NOMO-1 treated with DMSO at 0.1 percent for 48 hours (cell line): ENCODE measurements around the gene GAL3ST1.

ENCODE experiments used
- DNase-seq: peaks from one replicate; lab custom pipeline; 2025; ENCODE audit not compliant: unreplicated experiment; lab: John Stamatoyannopoulos, UW

Gene GAL3ST1

GRCh38 chr22:30537083-30537731 is 37.3 kb downstream of the GAL3ST1 start:
- no peak for DNase-seq

DNA sequence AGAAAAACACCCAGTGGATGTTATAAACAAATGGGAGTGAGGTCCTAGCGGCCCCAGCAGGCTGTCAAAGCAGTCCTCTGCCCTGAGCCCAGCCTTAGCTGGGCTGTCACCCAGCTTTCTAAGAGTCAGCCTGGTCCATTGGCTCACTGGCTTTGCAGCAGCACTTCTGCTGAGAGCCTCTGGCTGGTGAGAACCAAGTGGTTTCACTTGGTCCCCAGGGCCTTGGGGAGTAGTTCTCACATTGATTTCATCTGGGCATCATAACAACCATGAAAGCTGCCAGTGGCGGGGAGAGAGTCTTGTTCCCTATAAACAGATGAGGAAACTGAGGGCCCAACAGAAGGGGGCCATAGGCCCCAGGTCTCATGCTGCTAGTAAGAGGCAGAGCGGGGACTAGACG is 39.3 kb downstream of the GAL3ST1 start:
- no peak for DNase-seq

DNA sequence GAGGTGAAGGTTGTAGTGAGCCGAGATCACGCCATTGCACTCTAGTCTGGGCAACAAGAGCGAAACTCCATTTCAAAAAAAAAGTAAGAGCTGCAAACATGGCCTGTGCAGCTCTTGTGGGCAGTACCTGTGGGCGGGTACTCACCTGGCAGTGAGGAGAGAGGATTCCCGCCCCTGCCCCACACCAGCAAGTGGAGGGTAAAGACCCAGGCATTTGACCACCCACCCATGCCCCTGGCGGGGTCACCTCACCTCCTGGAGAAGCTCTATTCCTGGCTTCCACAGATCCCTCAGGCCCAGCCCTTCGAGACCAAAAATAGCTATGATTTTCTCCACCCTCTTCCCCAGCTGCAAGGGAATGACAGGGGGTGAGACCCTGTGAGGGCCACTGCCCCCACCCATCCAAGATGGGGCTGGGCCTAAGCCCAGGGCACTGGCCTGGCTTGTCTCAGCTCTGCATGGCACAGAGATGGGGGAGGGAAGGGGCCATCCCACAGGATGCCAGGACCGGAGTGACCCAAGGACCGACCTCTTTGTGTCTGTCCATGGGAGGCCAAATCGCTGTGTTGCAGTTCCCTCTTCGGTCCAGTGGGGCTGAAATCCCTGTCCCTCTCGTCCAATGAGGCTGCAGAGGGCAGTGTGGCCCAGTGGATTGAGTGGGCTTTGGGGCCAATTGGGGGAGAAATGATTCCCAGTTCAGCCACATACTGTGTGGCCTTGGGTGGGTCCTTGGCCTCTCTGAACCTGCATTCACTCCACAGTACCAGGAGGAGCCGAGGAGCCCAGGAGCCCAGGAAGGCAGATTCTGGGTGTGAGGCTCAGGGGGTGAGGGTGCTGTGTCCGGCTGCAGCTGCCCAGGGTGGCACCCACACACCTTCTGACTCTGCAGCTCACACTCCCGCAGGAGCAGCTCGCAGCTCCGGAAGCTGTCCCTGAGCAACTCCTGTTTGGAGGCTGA is 42.5 kb downstream of the GAL3ST1 start:
- no peak for DNase-seq

GRCh38 chr22:30526656-30527055 is 47.8 kb downstream of the GAL3ST1 start:
- DNase-seq: no peak

GRCh38 chr22:30523646-30524489 is 50.6 kb downstream of the GAL3ST1 start:
- no peak for DNase-seq

DNA sequence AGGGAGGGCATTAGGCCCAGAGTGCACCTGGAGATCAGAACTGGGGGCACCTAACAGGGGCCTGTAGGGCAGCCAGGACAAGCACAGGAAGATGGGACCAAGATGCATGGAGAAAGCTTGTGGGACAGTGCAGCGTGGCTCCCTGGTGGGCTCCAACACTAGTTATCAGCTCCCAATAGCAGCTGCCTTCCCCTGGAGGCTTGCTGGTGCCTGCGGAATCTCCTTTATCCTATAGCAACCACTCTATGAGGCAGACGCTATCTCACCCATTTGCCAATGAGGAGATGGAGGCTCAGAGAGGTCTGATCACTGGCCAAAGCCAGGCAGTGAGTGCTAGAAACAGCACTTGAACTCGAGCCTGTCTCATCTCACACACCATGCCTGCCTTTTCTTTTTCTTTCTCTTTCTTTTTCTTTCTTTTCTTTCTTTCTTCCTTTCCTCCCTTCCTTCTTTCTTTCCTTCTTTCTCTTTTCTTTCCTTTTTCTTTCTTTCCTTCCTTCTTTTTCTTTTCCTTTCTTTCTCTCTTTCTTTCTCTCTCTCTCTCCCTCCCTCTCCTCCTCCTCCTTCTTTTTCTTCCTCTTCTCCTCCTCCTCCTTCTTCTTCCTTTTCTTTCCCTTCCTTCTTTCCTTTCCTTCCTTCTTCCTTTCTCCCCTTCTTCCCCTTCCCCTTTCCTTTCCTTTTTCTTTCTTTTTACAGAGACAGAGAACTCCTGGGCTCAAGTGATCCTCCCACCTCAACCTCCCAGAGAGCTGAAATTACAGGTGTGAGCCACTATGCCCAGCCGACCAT is 52.9 kb downstream of the GAL3ST1 start:
- no peak for DNase-seq

GRCh38 chr22:30519842-30520425 is 54.5 kb downstream of the GAL3ST1 start:
- no peak for DNase-seq

DNA sequence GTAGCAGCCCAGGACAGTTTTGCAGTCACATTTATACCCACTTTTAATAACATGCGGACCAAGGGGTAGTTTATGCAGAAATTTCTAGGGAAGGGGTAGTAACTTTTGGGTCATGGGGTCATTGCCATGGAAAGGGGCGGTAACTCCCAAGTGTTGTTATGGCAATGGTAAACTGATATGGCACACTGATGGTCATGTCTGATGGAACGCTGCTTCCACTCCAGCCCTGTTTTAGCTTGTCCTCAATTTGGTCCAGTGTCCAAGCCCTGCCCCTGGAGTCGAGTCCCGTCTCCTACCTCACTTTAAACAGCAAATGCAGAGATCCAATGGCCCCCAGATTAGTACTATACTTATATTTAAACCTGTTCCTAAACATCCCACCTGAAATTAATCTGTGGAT is 57.7 kb downstream of the GAL3ST1 start:
- no peak for DNase-seq

DNA sequence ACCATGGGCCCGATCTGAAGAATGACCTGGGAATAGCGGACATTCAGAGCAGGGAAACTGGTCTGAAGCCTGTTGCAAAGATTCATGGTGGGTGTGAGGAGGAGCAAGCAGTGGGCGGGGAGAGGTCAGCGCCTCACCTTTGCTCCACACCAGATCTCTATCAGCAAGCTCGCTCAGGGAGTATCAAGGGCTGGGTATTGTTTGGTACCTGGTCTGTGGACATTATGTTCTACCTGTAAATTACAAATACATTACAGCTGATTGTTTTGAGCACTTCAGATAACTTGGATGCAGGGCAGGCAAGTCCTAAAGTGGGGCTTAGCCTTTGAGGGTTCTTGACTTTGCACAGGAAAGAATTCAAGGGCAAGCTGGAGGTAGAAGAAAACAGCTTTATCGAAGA is 58.2 kb downstream of the GAL3ST1 start:
- DNase-seq: no peak

- no peak for DNase-seq
Observed at GRCh38 chr22:30514252-30514651, 60.2 kb downstream of the GAL3ST1 start.

DNA sequence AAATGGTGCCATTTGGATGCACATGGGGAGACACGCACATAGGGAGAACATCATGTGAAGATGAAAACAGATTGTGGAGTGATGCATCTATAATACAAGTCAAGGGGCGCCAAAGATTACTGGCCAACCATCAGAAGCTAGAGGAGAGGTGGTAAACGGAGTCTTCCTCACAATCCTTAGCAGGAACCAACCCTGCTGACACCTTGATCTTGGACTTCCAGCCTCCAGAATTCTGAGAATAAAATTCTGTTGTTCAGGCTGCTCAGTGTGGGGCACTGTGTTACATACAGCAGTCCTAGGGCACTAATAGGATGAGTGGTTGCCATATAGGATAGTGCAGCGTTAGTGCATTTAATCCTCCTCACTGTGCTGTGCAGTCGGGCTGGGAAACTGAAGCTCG is 61.0 kb downstream of the GAL3ST1 start:
- no peak for DNase-seq

- DNase-seq: no peak
Observed at GRCh38 chr22:30511911-30512310, 62.6 kb downstream of the GAL3ST1 start.

DNA sequence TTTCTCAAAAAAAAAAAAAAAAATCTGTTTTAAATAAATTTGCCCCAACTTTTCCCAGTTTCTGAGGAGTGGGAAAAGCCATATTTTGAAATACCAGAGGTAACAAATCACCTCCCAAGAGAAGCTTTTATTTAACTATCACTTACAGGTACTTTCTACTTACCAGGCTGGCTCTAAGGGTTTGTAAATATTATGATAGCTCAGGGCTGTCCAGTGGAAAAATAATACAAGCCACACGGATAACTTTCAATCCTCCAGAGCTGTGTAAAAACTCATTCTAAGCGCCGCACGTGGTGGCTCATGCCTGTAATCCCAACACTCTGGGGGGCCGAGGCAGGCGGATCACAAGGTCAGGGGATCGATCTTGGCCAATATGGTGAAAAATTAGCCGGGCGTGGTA is 63.4 kb downstream of the GAL3ST1 start:
- DNase-seq: no peak

GRCh38 chr22:30508216-30508615 is 66.2 kb downstream of the GAL3ST1 start:
- no peak for DNase-seq

DNA sequence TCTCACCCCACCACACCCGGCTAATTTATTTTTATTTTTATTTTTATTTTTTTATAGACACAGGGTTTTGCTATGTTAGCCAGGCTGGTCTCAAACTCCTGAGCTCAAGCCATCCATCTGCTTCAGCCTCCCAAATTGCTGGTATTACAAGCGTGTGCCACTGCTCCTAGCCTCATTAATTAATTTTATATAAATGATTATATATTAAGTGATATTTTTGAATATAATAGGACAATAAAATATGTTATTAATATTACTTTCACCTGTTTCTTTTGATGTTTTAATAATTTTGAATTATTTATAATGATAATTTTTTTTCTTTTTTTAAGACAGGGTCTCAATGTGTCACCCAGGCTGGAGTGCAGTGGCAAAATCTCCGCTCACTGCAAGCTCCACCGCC is 66.8 kb downstream of the GAL3ST1 start:
- DNase-seq: no peak

DNA sequence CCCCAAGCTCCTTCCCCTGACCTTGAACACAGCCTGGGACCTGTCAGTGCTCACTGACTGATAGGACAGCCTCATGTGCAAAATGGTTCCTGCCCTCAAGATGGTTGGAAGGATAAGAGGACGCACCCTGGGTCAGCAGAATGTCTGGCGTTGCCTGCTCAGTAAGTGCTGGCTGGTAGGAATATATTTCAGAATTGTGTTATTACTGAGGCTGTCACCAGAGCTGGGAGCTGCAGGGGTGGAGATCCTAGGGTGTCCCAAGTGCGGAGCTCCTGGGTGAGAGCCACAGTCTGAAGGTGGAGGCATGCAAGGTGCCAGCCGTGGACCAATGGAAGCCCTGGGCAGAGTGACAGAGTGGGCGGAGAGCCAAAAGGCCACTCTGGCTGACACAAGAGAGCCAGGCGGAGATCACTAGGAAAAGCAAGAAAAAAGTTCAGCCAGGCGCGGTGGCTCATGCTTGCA is 67.9 kb downstream of the GAL3ST1 start:
- no peak for DNase-seq
